ENCODE measurements around the gene BIRC5.

The BIRC5 gene

DNA sequence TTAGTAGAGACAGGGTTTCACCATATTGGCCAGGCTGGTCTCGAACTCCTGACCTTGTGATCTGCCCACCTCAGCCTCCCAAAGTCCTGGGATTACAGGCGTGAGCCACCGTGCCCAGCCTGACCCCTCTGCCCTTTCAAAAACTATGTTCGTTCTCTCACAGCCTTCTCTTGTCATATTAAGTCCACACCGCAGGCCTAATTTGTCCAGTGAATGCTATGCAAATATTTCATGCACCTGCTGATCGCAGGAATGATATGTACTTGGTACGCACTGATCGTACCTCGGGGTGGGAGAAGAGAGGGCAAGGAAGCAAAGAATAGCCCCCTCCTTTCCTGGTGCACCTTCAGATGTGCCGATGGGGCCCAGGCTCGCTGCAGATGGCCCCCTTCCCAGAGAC is 3.0 kb upstream of the BIRC5 start:
- Histone ChIP-seq H3K27me3 (replicated peaks; ENCODE audit: control insufficient read depth, insufficient read depth, low read length) (no peaks in the 10 kb centered on the region), H3K36me3 (ENCODE audit: control insufficient read depth, insufficient read depth, low read length) (no peaks in the 10 kb centered on the region; the same call in 1 of the 2 replicates), H3K4me3 (replicated peaks; ENCODE audit: low read depth, low read length) (no peak overlapping the region)
- no peak for DNase-seq (ENCODE audit: extremely low read depth, insufficient read length)
- TF ChIP-seq, protein P1, sequence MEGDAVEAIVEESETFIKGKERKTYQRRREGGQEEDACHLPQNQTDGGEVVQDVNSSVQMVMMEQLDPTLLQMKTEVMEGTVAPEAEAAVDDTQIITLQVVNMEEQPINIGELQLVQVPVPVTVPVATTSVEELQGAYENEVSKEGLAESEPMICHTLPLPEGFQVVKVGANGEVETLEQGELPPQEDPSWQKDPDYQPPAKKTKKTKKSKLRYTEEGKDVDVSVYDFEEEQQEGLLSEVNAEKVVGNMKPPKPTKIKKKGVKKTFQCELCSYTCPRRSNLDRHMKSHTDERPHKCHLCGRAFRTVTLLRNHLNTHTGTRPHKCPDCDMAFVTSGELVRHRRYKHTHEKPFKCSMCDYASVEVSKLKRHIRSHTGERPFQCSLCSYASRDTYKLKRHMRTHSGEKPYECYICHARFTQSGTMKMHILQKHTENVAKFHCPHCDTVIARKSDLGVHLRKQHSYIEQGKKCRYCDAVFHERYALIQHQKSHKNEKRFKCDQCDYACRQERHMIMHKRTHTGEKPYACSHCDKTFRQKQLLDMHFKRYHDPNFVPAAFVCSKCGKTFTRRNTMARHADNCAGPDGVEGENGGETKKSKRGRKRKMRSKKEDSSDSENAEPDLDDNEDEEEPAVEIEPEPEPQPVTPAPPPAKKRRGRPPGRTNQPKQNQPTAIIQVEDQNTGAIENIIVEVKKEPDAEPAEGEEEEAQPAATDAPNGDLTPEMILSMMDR (IDR thresholded peaks at IDR 0.05; ENCODE audit: insufficient read depth, low read length, poor library complexity, severe bottlenecking) = no peak

DNA sequence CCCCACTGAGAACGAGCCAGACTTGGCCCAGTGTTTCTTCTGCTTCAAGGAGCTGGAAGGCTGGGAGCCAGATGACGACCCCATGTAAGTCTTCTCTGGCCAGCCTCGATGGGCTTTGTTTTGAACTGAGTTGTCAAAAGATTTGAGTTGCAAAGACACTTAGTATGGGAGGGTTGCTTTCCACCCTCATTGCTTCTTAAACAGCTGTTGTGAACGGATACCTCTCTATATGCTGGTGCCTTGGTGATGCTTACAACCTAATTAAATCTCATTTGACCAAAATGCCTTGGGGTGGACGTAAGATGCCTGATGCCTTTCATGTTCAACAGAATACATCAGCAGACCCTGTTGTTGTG is 631 bp downstream of the BIRC5 start:
- TF ChIP-seq, protein P1 (IDR thresholded peaks at IDR 0.05; ENCODE audit: insufficient read depth, low read length, poor library complexity, severe bottlenecking) = no peak
- Histone ChIP-seq H3K4me3 (replicated peaks; ENCODE audit: low read depth, low read length) (peak overlapping the region; percentile 93), H3K27me3 (replicated peaks; ENCODE audit: control insufficient read depth, insufficient read depth, low read length) (no peaks in the 10 kb centered on the region), H3K36me3 (ENCODE audit: control insufficient read depth, insufficient read depth, low read length) (peaks cover 4% of the 10 kb centered on the region)
- no peak for DNase-seq (ENCODE audit: extremely low read depth, insufficient read length)

DNA sequence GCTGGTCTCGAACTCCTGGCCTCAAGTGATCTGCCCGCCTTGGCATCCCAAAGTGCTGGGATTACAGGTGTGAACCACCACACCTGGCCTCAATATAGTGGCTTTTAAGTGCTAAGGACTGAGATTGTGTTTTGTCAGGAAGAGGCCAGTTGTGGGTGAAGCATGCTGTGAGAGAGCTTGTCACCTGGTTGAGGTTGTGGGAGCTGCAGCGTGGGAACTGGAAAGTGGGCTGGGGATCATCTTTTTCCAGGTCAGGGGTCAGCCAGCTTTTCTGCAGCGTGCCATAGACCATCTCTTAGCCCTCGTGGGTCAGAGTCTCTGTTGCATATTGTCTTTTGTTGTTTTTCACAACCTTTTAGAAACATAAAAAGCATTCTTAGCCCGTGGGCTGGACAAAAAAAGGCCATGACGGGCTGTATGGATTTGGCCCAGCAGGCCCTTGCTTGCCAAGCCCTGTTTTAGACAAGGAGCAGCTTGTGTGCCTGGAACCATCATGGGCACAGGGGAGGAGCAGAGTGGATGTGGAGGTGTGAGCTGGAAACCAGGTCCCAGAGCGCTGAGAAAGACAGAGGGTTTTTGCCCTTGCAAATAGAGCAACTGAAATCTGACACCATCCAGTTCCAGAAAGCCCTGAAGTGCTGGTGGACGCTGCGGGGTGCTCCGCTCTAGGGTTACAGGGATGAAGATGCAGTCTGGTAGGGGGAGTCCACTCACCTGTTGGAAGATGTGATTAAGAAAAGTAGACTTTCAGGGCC is 5.5 kb downstream of the BIRC5 start:
- H3K36me3 ChIP-seq (ENCODE audit: control insufficient read depth, insufficient read depth, low read length) = peaks cover 13% of the 10 kb centered on the region
- no peak for DNase-seq (ENCODE audit: extremely low read depth, insufficient read length)
- H3K4me3 ChIP-seq (replicated peaks; ENCODE audit: low read depth, low read length) = no peak overlapping the region
- TF ChIP-seq, protein P1 (IDR thresholded peaks at IDR 0.05; ENCODE audit: insufficient read depth, low read length, poor library complexity, severe bottlenecking) = no peak
- H3K27me3 ChIP-seq (replicated peaks; ENCODE audit: control insufficient read depth, insufficient read depth, low read length) = no peaks in the 10 kb centered on the region

DNA sequence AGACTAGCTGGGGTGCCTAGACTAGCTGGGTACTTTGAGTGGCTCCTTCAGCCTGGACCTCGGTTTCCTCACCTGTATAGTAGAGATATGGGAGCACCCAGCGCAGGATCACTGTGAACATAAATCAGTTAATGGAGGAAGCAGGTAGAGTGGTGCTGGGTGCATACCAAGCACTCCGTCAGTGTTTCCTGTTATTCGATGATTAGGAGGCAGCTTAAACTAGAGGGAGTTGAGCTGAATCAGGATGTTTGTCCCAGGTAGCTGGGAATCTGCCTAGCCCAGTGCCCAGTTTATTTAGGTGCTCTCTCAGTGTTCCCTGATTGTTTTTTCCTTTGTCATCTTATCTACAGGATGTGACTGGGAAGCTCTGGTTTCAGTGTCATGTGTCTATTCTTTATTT is 9.0 kb downstream of the BIRC5 start:
- Histone ChIP-seq H3K36me3 (ENCODE audit: control insufficient read depth, insufficient read depth, low read length) (peaks cover 12% of the 10 kb centered on the region), H3K27me3 (replicated peaks; ENCODE audit: control insufficient read depth, insufficient read depth, low read length) (no peaks in the 10 kb centered on the region), H3K4me3 (replicated peaks; ENCODE audit: low read depth, low read length) (no peak overlapping the region)
- TF ChIP-seq, protein P1 (IDR thresholded peaks at IDR 0.05; ENCODE audit: insufficient read depth, low read length, poor library complexity, severe bottlenecking) = no peak
- no peak for DNase-seq (ENCODE audit: extremely low read depth, insufficient read length)

DNA sequence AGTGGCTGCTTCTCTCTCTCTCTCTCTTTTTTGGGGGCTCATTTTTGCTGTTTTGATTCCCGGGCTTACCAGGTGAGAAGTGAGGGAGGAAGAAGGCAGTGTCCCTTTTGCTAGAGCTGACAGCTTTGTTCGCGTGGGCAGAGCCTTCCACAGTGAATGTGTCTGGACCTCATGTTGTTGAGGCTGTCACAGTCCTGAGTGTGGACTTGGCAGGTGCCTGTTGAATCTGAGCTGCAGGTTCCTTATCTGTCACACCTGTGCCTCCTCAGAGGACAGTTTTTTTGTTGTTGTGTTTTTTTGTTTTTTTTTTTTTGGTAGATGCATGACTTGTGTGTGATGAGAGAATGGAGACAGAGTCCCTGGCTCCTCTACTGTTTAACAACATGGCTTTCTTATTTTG is 9.7 kb downstream of the BIRC5 start:
- DNase-seq (ENCODE audit: extremely low read depth, insufficient read length) = no peak
- Histone ChIP-seq H3K27me3 (replicated peaks; ENCODE audit: control insufficient read depth, insufficient read depth, low read length) (no peaks in the 10 kb centered on the region), H3K4me3 (replicated peaks; ENCODE audit: low read depth, low read length) (no peak overlapping the region), H3K36me3 (ENCODE audit: control insufficient read depth, insufficient read depth, low read length) (peaks cover 12% of the 10 kb centered on the region)
- TF ChIP-seq, protein P1 (IDR thresholded peaks at IDR 0.05; ENCODE audit: insufficient read depth, low read length, poor library complexity, severe bottlenecking) = no peak
